ENCODE results near the gene USP32.
"Not testable (repeated sequence)": the region's sequence is repeated elsewhere in the genome, so short reads cannot be mapped to it uniquely, and the experiment has no call there.

- TF ChIP-seq, protein P1, sequence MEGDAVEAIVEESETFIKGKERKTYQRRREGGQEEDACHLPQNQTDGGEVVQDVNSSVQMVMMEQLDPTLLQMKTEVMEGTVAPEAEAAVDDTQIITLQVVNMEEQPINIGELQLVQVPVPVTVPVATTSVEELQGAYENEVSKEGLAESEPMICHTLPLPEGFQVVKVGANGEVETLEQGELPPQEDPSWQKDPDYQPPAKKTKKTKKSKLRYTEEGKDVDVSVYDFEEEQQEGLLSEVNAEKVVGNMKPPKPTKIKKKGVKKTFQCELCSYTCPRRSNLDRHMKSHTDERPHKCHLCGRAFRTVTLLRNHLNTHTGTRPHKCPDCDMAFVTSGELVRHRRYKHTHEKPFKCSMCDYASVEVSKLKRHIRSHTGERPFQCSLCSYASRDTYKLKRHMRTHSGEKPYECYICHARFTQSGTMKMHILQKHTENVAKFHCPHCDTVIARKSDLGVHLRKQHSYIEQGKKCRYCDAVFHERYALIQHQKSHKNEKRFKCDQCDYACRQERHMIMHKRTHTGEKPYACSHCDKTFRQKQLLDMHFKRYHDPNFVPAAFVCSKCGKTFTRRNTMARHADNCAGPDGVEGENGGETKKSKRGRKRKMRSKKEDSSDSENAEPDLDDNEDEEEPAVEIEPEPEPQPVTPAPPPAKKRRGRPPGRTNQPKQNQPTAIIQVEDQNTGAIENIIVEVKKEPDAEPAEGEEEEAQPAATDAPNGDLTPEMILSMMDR (optimal IDR thresholded peaks at IDR 0.05 in 1 of 3, IDR thresholded peaks at IDR 0.05 in 1 of 3, conservative IDR thresholded peaks at IDR 0.05 in 1 of 3; ENCODE audit: extremely low read depth in 1 of 3, insufficient read depth in 2 of 3, low read length in 3 of 3): not testable (repeated sequence)
- TF ChIP-seq EZH2 (IDR thresholded peaks at IDR 0.05; ENCODE audit: low read length): not testable (repeated sequence)
Measured at GRCh38 chr17:60176763-60177162, 215.2 kb downstream of the USP32 start.
